Gastroesophageal sphincter (tissue), 3 donors: ENCODE measurements around the gene DOCK2.

Experiments used
- EP300 ChIP-seq: sonication (generic); formaldehyde crosslinking; IDR thresholded peaks from one replicate; pipeline ENCODE4 v1.6.1; 2017; ENCODE audit warnings: antibody characterized with exemption, mild to moderate bottlenecking
- POLR2A ChIP-seq, 2 donors: fragments of 450-650 bp; IDR thresholded peaks; one replicate each; pipeline ENCODE4 v1.6.1; 2017; ENCODE audit warnings: antibody characterized with exemption in 2 of 2, mild to moderate bottlenecking in 2 of 2, moderate library complexity in 1 of 2
- POLR2AphosphoS5 ChIP-seq: sonication (generic); formaldehyde crosslinking; IDR thresholded peaks from one replicate; pipeline ENCODE4 v1.6.1; 2017; ENCODE audit warnings: antibody characterized with exemption
- TF ChIP-seq, protein P1 (sequence below), 4 experiments: fragments of 200-600 bp in 2 of 4; fragments of 450-650 bp in 2 of 4; sonication (generic) in 1 of 4; IDR thresholded peaks; one replicate each; pipeline ENCODE4 v1.5.1; 2017 to 2019; ENCODE audit warnings: antibody characterized with exemption in 4 of 4, mild to moderate bottlenecking in 2 of 4, moderate library complexity in 2 of 4

DNA sequence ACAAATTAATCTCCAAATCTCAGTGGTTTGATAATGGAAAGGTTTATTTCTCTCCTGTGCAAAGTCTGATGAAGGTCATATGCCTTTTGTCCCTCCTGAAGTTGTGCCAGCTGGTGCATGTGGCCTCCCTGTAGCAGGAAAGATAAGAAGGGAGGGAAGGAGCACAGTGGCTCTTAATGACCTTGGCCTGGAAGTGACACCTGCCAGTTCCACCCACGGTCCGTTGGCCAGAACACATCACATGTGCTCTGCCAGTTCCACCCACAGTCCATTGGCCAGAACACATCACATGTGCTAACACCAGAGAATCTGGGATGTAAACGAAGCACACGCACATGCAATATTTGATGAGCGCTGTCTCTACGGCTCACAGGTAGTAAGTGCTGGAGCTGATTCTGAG lies 130.9 kb downstream of the DOCK2 start:
- TF ChIP-seq EP300 (no peak), POLR2A (IDR thresholded peaks at IDR 0.05) (no peak), POLR2AphosphoS5 (no peak)
- TF ChIP-seq, protein P1, sequence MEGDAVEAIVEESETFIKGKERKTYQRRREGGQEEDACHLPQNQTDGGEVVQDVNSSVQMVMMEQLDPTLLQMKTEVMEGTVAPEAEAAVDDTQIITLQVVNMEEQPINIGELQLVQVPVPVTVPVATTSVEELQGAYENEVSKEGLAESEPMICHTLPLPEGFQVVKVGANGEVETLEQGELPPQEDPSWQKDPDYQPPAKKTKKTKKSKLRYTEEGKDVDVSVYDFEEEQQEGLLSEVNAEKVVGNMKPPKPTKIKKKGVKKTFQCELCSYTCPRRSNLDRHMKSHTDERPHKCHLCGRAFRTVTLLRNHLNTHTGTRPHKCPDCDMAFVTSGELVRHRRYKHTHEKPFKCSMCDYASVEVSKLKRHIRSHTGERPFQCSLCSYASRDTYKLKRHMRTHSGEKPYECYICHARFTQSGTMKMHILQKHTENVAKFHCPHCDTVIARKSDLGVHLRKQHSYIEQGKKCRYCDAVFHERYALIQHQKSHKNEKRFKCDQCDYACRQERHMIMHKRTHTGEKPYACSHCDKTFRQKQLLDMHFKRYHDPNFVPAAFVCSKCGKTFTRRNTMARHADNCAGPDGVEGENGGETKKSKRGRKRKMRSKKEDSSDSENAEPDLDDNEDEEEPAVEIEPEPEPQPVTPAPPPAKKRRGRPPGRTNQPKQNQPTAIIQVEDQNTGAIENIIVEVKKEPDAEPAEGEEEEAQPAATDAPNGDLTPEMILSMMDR (IDR thresholded peaks at IDR 0.05): no peak
